ENCODE data around the gene PPP3R1.

GRCh38 chr2:68172990-68173700 is 79.2 kb downstream of the PPP3R1 start:
- TF ChIP-seq POLR2A (IDR thresholded peaks at IDR 0.05) (no peak), CTCF (IDR thresholded peaks at IDR 0.05) (no peak)
